Endothelial cell of umbilical vein (primary cell): ENCODE data around the gene LRRK2.

Experiments used
- GATA2 ChIP-seq: IDR thresholded peaks from 2 replicates; pipeline ENCODE4 v1.7.0; 2011; ENCODE audit warnings: low read depth, mild to moderate bottlenecking, moderate library complexity, mixed read lengths, low read length; ENCODE audit not compliant: insufficient read length, insufficient read depth
- JUN ChIP-seq: IDR thresholded peaks from 2 replicates; pipeline ENCODE4 v1.6.1; 2011; ENCODE audit warnings: borderline replicate concordance, low read depth; ENCODE audit not compliant: insufficient read length, insufficient read depth
- MYC ChIP-seq: IDR thresholded peaks from one replicate; pipeline ENCODE4 v1.6.1; 2011; ENCODE audit warnings: mild to moderate bottlenecking, low read depth, low read length
- POLR2A ChIP-seq: IDR thresholded peaks from 2 replicates; pipeline ENCODE4 v1.6.1; 2012; ENCODE audit warnings: low read depth, mild to moderate bottlenecking, control low read depth, low read length
- POLR2AphosphoS5 ChIP-seq: IDR thresholded peaks from 2 replicates; pipeline ENCODE4 v1.6.1; 2012; ENCODE audit warnings: low read depth, mild to moderate bottlenecking, control low read depth, low read length, moderate library complexity; ENCODE audit not compliant: insufficient read depth
- TF ChIP-seq, protein P1 (sequence below), 2 donors: IDR thresholded peaks; 1 replicate in 1 of 2; 2 replicates in 1 of 2; pipeline ENCODE4 v1.5.1; 2011; ENCODE audit warnings: low read length in 2 of 2, mild to moderate bottlenecking in 2 of 2, moderate library complexity in 2 of 2, control low read depth in 1 of 2, inconsistent platforms in 1 of 2, low read depth in 1 of 2; ENCODE audit not compliant: insufficient read depth in 1 of 2; ENCODE audit errors: extremely low read depth in 1 of 2

DNA sequence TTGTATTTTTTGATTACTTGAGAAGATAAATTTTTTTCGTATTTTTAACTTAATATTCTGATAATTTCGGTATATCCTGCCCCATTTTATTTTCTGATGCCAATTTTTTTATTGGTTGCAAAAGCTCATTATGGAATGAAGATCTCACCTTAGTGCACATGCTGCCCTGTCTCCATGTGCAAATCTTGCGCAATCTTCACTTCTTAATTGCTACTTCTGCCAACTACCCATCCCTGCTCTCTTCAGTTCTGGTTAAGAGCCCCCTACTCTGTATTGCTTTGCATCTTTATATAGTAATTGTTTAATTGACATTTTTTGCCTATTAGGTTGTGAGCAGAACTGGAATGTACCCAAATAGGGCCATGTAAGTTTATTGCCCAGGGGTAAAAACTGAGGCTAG lies 20.5 kb upstream of the LRRK2 start:
- TF ChIP-seq, protein P1, sequence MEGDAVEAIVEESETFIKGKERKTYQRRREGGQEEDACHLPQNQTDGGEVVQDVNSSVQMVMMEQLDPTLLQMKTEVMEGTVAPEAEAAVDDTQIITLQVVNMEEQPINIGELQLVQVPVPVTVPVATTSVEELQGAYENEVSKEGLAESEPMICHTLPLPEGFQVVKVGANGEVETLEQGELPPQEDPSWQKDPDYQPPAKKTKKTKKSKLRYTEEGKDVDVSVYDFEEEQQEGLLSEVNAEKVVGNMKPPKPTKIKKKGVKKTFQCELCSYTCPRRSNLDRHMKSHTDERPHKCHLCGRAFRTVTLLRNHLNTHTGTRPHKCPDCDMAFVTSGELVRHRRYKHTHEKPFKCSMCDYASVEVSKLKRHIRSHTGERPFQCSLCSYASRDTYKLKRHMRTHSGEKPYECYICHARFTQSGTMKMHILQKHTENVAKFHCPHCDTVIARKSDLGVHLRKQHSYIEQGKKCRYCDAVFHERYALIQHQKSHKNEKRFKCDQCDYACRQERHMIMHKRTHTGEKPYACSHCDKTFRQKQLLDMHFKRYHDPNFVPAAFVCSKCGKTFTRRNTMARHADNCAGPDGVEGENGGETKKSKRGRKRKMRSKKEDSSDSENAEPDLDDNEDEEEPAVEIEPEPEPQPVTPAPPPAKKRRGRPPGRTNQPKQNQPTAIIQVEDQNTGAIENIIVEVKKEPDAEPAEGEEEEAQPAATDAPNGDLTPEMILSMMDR (IDR thresholded peaks at IDR 0.05; ENCODE audit: extremely low read depth in 1 of 2, insufficient read depth in 1 of 2, low read depth in 1 of 2, low read length in 2 of 2): no peak
- TF ChIP-seq POLR2AphosphoS5 (no peak), GATA2 (no peak), POLR2A (no peak), JUN (no peak), MYC (no peak)
